Occipital lobe (tissue), 2 donors: ENCODE data around the gene MRPS9. TPM values are rescaled to one million over a fixed set of nuclear protein-coding genes. Genes with fewer than 3 reads are reported as not detected.

ENCODE experiments used
- DNase-seq: peaks from one replicate; lab custom pipeline; 2025; lab: John Stamatoyannopoulos, UW
- total RNA-seq: library from RNA; depleted of rRNA; stranded (reverse); fragments of >200 nt; gene quantifications from one replicate; pipeline ENCODE4 v1.2.3, GENCODE V29; 2014

Gene MRPS9
- 15.1 TPM for total RNA-seq

GRCh38 chr2:105037572-105038382, at the start of gene MRPS9:
Gene MRPS9, plus strand, starts transcription at chr2:105038069. Its CDS starts 24 bp downstream, at chr2:105038093.
- peak; percentile 99 for DNase-seq

GRCh38 chr2:105005181-105005951, 32.5 kb upstream of the MRPS9 start:
- DNase-seq, result no peak

GRCh38 chr2:105007367-105007766, 30.5 kb upstream of the MRPS9 start:
- no peak for DNase-seq

- DNase-seq, result no peak
Observed at GRCh38 chr2:105032476-105032875, 5.4 kb upstream of the MRPS9 start.

- DNase-seq, result no peak
Observed at GRCh38 chr2:105034170-105034569, 3.7 kb upstream of the MRPS9 start.

GRCh38 chr2:105038383-105039061, 653 bp downstream of the MRPS9 start:
- no peak for DNase-seq

GRCh38 chr2:105039559-105039958, 1.7 kb downstream of the MRPS9 start:
- DNase-seq, result no peak

- DNase-seq, result no peak
Observed at GRCh38 chr2:105042189-105042588, 4.3 kb downstream of the MRPS9 start.

- DNase-seq, result no peak
Observed at GRCh38 chr2:105052773-105053172, 14.9 kb downstream of the MRPS9 start.

- no peak for DNase-seq
Observed at GRCh38 chr2:105055613-105056012, 17.7 kb downstream of the MRPS9 start.

GRCh38 chr2:105056245-105056644, 18.4 kb downstream of the MRPS9 start:
- DNase-seq, result no peak

- DNase-seq, result no peak
Observed at GRCh38 chr2:105057005-105057404, 19.1 kb downstream of the MRPS9 start.

- DNase-seq, result no peak
Observed at GRCh38 chr2:105061560-105061959, 23.7 kb downstream of the MRPS9 start.

- DNase-seq, result no peak
Observed at GRCh38 chr2:105062158-105062557, 24.3 kb downstream of the MRPS9 start.

GRCh38 chr2:105068387-105068786, 30.5 kb downstream of the MRPS9 start:
- no peak for DNase-seq

- no peak for DNase-seq
Observed at GRCh38 chr2:105068875-105069274, 31.0 kb downstream of the MRPS9 start.

- no peak for DNase-seq
Observed at GRCh38 chr2:105070010-105070865, 32.4 kb downstream of the MRPS9 start.

- DNase-seq, result no peak
Observed at GRCh38 chr2:105071379-105071778, 33.5 kb downstream of the MRPS9 start.

GRCh38 chr2:105072039-105072438, 34.2 kb downstream of the MRPS9 start:
- DNase-seq, result no peak

GRCh38 chr2:105073591-105073990, 35.7 kb downstream of the MRPS9 start:
- DNase-seq, result no peak

GRCh38 chr2:105076121-105076520, 38.3 kb downstream of the MRPS9 start:
- no peak for DNase-seq
